PC-9 (cell line): ENCODE data around the gene STK32B.

Experiments used
- CTCF ChIP-seq: fragments of 200-600 bp; sonication (generic); conservative IDR thresholded peaks from 2 replicates; pipeline ENCODE4 v1.6.1; 2017; ENCODE audit warnings: mixed run types, antibody characterized with exemption, mild to moderate bottlenecking, moderate library complexity
- EZH2 ChIP-seq: fragments of 200-600 bp; sonication (generic); IDR thresholded peaks from 2 replicates; pipeline ENCODE4 v1.8.0; 2017; ENCODE audit warnings: antibody characterized with exemption, low read depth

- TF ChIP-seq CTCF (no peak), EZH2 (no peak)
Observed at GRCh38 chr4:5209862-5210261, 158.6 kb downstream of the STK32B start.
